Kidney glomerular epithelial cell (primary cell): ENCODE results near the gene PDGFA.

ENCODE experiments used
- DNase-seq: peaks from one replicate; lab custom pipeline; 2025; lab: John Stamatoyannopoulos, UW

PDGFA gene

DNA sequence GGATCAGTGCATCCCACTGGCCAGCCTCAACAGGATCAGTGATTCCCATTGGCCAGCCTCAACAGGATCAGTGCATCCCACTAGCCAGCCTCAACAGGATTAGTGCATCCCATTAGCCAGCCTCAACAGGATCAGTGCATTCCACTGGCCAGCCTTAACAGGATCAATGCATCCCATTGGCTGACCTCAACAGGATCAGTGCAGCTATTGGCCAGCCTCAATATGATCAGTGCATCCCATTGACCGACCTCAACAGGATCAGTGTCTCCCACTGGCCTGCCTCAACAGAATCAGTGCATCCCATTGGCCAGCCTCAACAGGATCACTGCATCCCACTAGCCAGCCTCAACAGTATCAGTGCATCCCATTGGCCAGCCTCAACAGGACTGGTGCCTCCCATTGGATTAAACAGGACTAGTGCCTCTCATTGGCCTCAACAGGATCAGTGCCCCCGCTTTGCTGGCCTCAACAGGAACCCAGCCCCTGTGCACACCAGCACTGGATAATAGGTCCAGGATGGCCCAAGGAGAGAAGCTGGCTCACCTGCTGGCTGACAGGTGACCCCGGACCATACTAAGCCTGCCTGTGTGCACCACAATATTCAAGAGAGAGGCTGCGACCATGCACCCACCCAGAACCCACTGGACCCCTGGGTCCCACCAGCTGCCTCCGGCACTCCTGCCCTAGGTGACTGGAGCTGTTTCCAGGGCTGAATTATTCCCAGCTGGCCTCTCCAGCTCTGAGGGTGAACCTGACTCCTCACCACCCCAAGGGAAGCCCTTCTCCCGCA is 59.9 kb downstream of the PDGFA start:
- DNase-seq, result no peak

DNA sequence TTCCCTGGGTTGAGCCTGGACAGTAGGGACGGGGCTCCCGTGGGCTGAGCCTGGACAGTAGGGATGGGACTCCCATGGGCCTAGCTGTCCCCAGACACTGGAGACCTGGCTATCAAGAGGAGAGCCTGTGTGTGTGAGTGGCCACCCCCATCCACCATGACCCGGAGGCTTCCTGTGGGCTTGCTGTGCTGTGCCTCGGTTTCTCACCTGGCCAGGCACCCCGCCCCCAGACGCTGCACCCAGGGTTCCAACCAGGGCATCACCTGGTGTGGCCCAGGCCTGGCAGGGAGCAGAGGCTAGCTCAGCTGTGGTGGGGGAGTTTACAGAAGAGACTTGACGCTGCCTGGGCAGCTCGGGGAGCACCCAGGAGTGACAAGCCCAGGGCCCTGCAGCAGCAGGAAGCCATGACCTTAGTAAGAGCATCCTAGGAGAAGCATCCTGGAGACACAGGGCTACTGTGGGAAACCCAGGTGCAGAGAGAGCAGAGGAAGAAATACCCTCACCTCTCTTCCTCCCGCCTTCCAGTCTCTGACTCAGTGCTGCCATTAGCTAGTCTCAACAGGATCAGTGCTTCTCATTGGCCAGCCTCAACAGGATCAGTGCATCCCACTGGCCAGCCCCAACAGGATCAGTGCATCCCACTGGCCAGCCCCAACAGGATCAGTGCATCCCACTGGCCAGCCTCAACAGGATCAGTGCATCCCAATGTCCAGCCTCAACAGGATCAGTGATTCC is 61.0 kb downstream of the PDGFA start:
- DNase-seq, result no peak

- no peak for DNase-seq
Measured at GRCh38 chr7:457814-458510, 61.7 kb downstream of the PDGFA start.

DNA sequence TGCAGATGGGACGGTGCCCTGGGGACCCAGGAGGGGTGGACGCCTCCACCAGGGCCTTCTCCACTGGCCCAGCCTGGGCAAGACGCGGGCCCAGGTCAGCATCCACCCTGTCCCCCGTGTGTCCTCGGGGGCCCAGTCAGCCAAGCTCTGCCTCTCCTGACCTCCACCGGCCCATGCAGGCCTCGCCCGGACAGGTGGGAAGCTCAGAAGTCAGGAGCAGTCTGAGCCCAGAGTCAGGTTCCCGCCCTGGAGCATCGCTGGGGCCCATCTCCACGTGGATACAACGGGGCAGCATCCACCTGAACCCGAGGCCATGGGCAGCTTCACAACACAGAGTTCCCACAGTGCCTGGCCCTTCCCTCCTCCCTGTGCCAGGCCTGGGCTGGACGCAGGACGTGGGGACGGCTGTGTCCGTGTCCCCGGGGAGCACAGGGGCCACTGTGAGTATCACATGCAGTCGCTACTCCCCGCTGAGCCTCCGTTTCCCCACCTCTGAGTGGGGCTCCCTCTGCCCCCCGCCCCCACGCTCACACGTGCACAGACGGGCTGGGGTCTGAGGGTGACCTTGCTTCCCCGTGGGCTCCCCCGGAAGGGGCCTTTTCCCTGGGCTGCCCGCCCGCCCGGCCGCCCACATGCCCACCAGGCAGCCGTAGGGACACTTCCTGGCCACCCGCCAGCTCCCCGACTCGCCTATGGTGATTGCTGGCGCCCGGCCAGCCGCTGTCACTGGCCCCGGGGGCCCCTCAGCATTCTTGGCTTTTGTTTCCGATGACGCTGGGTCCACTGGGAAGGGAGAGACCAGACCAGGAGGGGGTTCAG is 64.3 kb downstream of the PDGFA start:
- DNase-seq, result no peak

GRCh38 chr7:454356-455109 is 65.1 kb downstream of the PDGFA start:
- DNase-seq, result no peak

DNA sequence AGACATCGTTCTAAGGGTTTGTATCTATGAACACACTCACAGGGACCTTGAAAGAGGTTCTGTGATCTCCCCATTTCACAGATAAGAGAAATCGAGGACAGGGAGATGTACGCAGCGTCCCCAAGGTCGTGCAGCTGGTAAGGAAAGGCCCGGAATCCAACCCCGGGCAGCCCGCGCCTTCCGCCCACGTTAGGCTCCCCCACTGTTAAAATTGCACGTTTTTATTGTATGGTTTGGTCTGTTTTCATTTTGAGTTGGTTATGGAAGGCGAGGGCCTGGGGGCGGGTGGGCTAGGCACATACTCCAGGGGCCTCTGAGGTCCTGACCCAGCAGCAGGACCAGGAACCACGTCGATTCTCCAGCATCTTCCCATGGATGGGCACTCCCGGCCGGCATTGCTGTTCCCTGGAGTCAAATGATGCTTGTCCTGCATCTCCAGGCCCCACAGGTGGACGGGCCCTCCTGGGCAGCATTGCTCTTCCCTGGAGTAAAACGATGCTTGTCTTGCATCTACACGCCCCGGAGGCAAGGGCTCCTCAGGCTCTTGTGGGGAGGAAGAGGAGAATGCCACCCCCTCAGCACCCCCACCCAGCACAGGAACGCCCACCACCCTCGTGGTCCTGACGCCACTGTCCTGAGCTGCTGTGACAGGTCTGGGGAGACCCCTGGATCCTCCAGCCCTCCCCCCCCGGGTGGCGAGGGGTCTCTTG is 65.9 kb downstream of the PDGFA start:
- no peak for DNase-seq

- no peak for DNase-seq
Measured at GRCh38 chr7:452791-453455, 66.7 kb downstream of the PDGFA start.

- no peak for DNase-seq
Measured at GRCh38 chr7:452226-452751, 67.4 kb downstream of the PDGFA start.

DNA sequence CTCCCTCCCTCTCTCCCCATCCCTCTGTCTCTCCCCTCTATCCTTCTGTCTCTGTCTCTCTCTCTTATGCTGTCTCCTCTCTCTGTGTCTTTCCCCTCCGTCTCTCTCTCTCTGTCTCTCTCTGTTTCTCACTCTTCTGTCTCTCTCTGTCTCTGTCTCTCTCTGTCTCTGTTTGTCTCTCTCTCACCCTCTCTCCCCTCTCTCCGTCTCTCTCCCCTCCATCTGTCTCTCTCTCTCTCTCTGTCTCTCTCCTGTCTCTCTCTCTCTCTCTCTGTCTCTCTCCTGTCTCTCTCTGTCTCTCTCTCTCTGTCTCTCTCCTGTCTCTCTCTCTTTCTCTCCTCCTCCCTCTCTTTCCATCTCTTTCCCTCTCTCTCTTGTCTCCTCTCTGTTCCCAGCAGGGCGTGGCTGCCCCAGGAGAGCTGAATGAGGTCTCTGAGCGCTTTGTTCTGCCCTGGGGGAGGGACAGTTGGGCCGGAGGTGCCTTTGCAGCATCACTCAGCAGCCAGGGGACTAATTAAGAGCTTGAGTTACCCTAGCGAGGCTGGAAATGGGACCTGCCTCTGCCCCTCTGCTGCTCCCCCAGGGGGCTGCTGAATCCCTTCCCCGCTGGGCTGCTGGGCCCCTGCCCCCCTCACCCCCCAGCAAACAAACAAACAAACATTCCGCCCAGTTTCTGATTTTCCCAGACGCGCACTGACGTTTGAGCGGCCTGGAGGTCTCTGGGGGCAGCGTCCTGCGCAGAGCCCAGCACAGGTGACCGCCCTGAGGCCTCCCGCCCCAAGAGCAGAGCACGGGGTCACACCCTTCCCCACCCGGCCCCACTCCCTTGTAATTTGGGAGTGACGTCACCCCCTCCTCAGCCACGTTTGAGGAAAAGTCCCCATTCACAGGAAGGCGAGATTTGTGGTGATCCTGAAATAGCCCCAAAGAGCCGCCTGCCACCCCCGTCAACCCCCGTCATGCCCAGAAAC is 68.1 kb downstream of the PDGFA start:
- DNase-seq, result no peak

DNA sequence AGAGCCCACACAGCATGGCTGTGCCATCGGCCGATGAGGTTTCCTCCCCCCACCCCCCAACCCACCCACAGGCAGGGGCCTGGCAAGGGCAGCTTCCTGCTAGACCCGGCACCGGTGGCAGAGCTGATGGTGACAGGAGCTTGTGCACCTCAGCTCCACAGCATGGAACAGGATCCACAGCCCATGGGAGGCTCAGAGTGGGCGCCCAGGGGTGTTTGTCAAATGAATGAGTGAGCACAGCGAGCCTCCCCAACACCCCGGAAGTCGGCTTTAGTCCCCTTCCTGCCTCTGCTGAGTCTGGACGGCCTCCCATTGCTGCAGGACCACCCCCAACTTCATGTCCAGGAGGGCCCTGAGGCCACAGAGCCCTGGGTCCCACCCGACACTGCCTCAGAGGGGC is 68.9 kb downstream of the PDGFA start:
- no peak for DNase-seq

- DNase-seq, result no peak
Measured at GRCh38 chr7:450036-450435, 69.6 kb downstream of the PDGFA start.

- no peak for DNase-seq
Measured at GRCh38 chr7:449324-450019, 70.2 kb downstream of the PDGFA start.

GRCh38 chr7:447523-447922 is 72.1 kb downstream of the PDGFA start:
- no peak for DNase-seq
